OCI-LY1 (cell line): ENCODE measurements around the gene PTF1A.
A peak's percentile ranks its signal among the peaks of the same experiment; 100 is the strongest.

ENCODE experiments used
- H2AFZ ChIP-seq: fragments of 200-600 bp; sonication (generic), shearing (Covaris generic); 2 replicates; pipeline ENCODE4 v1.6.0; 2014; ENCODE audit warnings: antibody characterized with exemption, mild to moderate bottlenecking, low read length
- H3F3A ChIP-seq: fragments of 200-600 bp; sonication (generic), shearing (Covaris generic); 2 replicates; pipeline ENCODE4 v1.6.0; 2014; ENCODE audit warnings: mild to moderate bottlenecking, antibody characterized with exemption, low read length, moderate library complexity; ENCODE audit not compliant: insufficient read depth
- H3K27ac ChIP-seq: fragments of 200-600 bp; sonication (generic); 2 replicates; pipeline ENCODE4 v1.5.1; 2014; ENCODE audit warnings: low read length, mixed run types, mild to moderate bottlenecking, low read depth; ENCODE audit not compliant: poor library complexity, severe bottlenecking
- H3K27me3 ChIP-seq: fragments of 200-600 bp; sonication (generic); 2 replicates; pipeline ENCODE4 v1.6.0; 2014; ENCODE audit warnings: antibody characterized with exemption, mild to moderate bottlenecking, low read length, moderate library complexity; ENCODE audit not compliant: insufficient read depth
- H3K36me3 ChIP-seq: fragments of 200-600 bp; sonication (generic); 2 replicates; pipeline ENCODE4 v1.6.1; 2014; ENCODE audit warnings: mild to moderate bottlenecking, antibody characterized with exemption, low read length, moderate library complexity, mixed read lengths; ENCODE audit not compliant: insufficient read depth
- H3K4me1 ChIP-seq: fragments of 200-600 bp; sonication (generic); 2 replicates; pipeline ENCODE4 v1.5.1; 2014; ENCODE audit warnings: mild to moderate bottlenecking, low read length, moderate library complexity; ENCODE audit not compliant: insufficient read depth, severe bottlenecking
- H3K4me2 ChIP-seq: fragments of 200-600 bp; sonication (generic), shearing (Covaris generic); 2 replicates; pipeline ENCODE4 v1.6.1; 2014; ENCODE audit warnings: low read length
- H3K4me3 ChIP-seq: fragments of 200-600 bp; sonication (generic); 2 replicates; pipeline ENCODE4 v1.5.1; 2014; ENCODE audit warnings: low read length, low read depth, mild to moderate bottlenecking, mixed read lengths; ENCODE audit not compliant: poor library complexity, severe bottlenecking
- H3K79me2 ChIP-seq: fragments of 200-600 bp; shearing (Covaris generic); 2 replicates; pipeline ENCODE4 v1.6.1; 2016; ENCODE audit warnings: mixed run types, low read length, mixed read lengths; ENCODE audit not compliant: insufficient read depth
- H3K9ac ChIP-seq: fragments of 200-600 bp; sonication (generic), shearing (Covaris generic); 2 replicates; pipeline ENCODE4 v1.6.1; 2014; ENCODE audit warnings: mild to moderate bottlenecking, low read length, mixed read lengths
- H3K9me2 ChIP-seq: fragments of 200-600 bp; sonication (generic), shearing (Covaris generic); 2 replicates; pipeline ENCODE4 v1.6.1; 2014; ENCODE audit warnings: low read depth, mild to moderate bottlenecking, low read length, mixed read lengths
- H3K9me3 ChIP-seq: fragments of 200-600 bp; shearing (Covaris generic); 2 replicates; pipeline ENCODE4 v1.6.1; 2014; ENCODE audit warnings: low read length, mixed read lengths
- H4K20me1 ChIP-seq: fragments of 200-600 bp; sonication (generic), shearing (Covaris generic); 2 replicates; pipeline ENCODE4 v1.6.0; 2016; ENCODE audit warnings: mild to moderate bottlenecking, low read length; ENCODE audit not compliant: insufficient read depth
- EZH2 ChIP-seq: fragments of 200-600 bp; sonication (generic), shearing (Covaris generic); IDR thresholded peaks from 2 replicates; pipeline ENCODE4 v1.8.0; 2017; ENCODE audit warnings: borderline replicate concordance, mixed run types, mild to moderate bottlenecking, antibody characterized with exemption, low read length, moderate library complexity, mixed read lengths
- TF ChIP-seq, protein P1 (sequence below): fragments of 200-600 bp; sonication (generic), shearing (Covaris generic); IDR thresholded peaks from 2 replicates; pipeline ENCODE4 v1.5.1; 2017; ENCODE audit warnings: mild to moderate bottlenecking, antibody characterized with exemption, low read length, moderate library complexity, mixed read lengths

The PTF1A gene

DNA sequence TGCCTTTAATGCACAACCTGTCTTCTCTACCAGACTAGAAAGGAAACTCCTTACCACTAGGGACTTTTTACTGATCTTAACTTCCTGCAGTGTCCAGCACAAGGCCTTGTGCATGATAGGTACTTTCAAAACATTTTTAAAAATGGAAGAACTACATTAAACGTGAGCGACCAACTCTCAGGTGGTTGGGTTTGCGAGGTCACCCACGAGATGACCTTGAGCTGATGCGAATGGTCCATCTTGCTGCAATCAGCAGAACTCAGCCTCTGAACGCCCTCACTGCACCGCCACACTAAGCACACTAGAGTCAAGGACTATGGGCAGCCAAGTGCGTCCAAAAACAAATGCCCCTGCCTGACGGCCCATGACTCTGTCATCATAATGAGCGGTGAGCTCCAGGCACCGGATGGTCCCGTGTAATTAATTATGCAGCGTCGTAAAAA lies 34.9 kb upstream of the PTF1A start:
- no peaks in the 10 kb centered on the region for H4K20me1 ChIP-seq
- H3K36me3 ChIP-seq, result no peaks in the 10 kb centered on the region
- H2AFZ ChIP-seq, result no peak overlapping the region
- H3K9me2 ChIP-seq, result no peaks in the 10 kb centered on the region
- H3K4me3 ChIP-seq, result no peak overlapping the region
- no peaks in the 10 kb centered on the region for H3K79me2 ChIP-seq
- no peak overlapping the region for H3K4me2 ChIP-seq
- no peak overlapping the region for H3K27ac ChIP-seq
- no peaks in the 10 kb centered on the region for H3F3A ChIP-seq
- H3K27me3 ChIP-seq, result no peaks in the 10 kb centered on the region
- no peak overlapping the region for H3K9ac ChIP-seq
- TF ChIP-seq, protein P1, sequence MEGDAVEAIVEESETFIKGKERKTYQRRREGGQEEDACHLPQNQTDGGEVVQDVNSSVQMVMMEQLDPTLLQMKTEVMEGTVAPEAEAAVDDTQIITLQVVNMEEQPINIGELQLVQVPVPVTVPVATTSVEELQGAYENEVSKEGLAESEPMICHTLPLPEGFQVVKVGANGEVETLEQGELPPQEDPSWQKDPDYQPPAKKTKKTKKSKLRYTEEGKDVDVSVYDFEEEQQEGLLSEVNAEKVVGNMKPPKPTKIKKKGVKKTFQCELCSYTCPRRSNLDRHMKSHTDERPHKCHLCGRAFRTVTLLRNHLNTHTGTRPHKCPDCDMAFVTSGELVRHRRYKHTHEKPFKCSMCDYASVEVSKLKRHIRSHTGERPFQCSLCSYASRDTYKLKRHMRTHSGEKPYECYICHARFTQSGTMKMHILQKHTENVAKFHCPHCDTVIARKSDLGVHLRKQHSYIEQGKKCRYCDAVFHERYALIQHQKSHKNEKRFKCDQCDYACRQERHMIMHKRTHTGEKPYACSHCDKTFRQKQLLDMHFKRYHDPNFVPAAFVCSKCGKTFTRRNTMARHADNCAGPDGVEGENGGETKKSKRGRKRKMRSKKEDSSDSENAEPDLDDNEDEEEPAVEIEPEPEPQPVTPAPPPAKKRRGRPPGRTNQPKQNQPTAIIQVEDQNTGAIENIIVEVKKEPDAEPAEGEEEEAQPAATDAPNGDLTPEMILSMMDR, result no peak
- TF ChIP-seq EZH2, result no peak
- no peaks in the 10 kb centered on the region for H3K4me1 ChIP-seq
- H3K9me3 ChIP-seq, result no peaks in the 10 kb centered on the region

DNA sequence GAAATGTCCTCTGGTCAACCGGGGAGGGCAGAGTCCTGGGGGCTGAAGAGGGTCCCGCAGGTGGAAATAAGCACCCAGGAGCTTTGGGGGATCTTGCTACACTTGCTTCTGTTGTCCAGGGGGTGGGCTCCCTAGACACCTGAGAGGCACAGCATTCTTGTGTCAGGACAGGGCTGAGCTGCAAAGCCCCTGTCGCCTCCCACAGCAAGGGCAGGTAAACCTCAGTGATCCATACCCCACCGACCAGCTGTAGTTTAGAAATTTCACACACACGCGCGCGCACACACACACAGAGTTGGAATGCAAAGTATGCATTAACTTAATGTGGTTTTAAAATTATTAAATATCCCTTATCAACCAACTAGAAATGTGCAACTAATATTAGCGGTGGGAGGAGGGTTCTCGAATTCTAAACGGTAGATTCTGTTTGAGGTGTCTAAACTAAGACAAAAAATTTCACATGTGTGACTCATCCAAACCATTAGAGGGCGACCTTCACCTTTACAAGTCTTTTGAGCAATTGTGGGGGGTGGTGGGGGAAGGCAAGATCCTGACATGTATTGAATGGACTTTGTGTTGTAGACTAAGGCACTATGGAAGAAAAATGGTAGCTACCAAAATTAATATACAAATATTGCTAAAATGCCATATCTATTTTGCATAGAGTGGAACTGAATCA lies 34.3 kb upstream of the PTF1A start:
- Histone ChIP-seq H3K9me2 (no peaks in the 10 kb centered on the region), H3K4me3 (no peak overlapping the region), H3K9me3 (no peaks in the 10 kb centered on the region), H4K20me1 (no peaks in the 10 kb centered on the region), H2AFZ (no peak overlapping the region), H3K27ac (no peak overlapping the region), H3K4me2 (0 out of 2 replicates have a peak overlapping the region, but pooled peaks have one; percentile 10), H3K79me2 (no peaks in the 10 kb centered on the region), H3K27me3 (no peaks in the 10 kb centered on the region), H3F3A (no peaks in the 10 kb centered on the region), H3K4me1 (no peaks in the 10 kb centered on the region), H3K9ac (no peak overlapping the region), H3K36me3 (no peaks in the 10 kb centered on the region)
- no peak for TF ChIP-seq EZH2
- TF ChIP-seq, protein P1, result no peak

DNA sequence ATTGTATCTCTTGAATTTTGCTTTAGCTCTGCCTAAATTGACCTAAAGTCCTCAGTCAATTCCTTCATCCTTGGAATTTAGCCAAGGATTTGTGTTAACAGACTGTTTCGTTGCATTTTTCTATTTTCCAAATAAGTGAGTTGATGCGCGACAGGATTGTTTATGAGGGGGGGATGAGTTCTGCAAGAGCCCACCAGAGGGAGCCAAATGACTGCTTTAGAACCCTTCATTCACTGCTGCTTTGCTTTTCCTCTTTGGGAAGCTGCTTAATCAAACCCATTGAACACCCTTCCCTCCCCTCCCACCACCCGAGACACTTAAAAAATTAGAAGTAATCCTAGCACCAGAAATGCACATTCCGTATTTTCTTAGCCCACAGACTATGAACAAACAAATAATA lies 33.7 kb upstream of the PTF1A start:
- Histone ChIP-seq H2AFZ (no peak overlapping the region), H3K27ac (no peak overlapping the region), H3K9ac (no peak overlapping the region)

More for the DNA sequence above, 33.7 kb upstream of the PTF1A start:
- Histone ChIP-seq H3K4me3 (no peak overlapping the region), H3K36me3 (no peaks in the 10 kb centered on the region), H3K27me3 (no peaks in the 10 kb centered on the region), H3K79me2 (no peaks in the 10 kb centered on the region), H3F3A (no peaks in the 10 kb centered on the region), H3K4me1 (no peaks in the 10 kb centered on the region), H4K20me1 (no peaks in the 10 kb centered on the region), H3K9me3 (no peaks in the 10 kb centered on the region), H3K4me2 (0 out of 2 replicates have a peak overlapping the region, but pooled peaks have one; percentile 10), H3K9me2 (no peaks in the 10 kb centered on the region)
- TF ChIP-seq, protein P1, result peak; percentile 84
- no peak for TF ChIP-seq EZH2
